HEK293 (cell line): ENCODE measurements around the gene MTRFR.

Source experiments
- EGR2 ChIP-seq: fragments of 450-650 bp; formaldehyde crosslinking; IDR thresholded peaks from 2 replicates; pipeline ENCODE4 v1.5.1; 2016; ENCODE audit warnings: low read depth, missing biosample characterization, missing genetic modification characterization
- KLF1 ChIP-seq: fragments of 450-650 bp; formaldehyde crosslinking; IDR thresholded peaks from 2 replicates; pipeline ENCODE4 v1.5.1; 2016; ENCODE audit warnings: missing biosample characterization, missing genetic modification characterization
- KLF10 ChIP-seq: fragments of 450-650 bp; IDR thresholded peaks from 2 replicates; pipeline ENCODE4 v1.5.1; 2018; ENCODE audit warnings: missing biosample characterization, mild to moderate bottlenecking, missing genetic modification characterization
- KLF17 ChIP-seq: fragments of 450-650 bp; formaldehyde crosslinking; IDR thresholded peaks from 2 replicates; pipeline ENCODE4 v1.5.1; 2016; ENCODE audit warnings: missing biosample characterization, missing genetic modification characterization
- KLF8 ChIP-seq: fragments of 450-650 bp; formaldehyde crosslinking; IDR thresholded peaks from 2 replicates; pipeline ENCODE4 v1.5.1; 2016; ENCODE audit warnings: missing biosample characterization, missing genetic modification characterization
- KLF9 ChIP-seq: fragments of 450-650 bp; formaldehyde crosslinking; IDR thresholded peaks from 2 replicates; pipeline ENCODE4 v1.5.1; 2016; ENCODE audit warnings: missing biosample characterization, missing genetic modification characterization, low read depth
- SP2 ChIP-seq: fragments of 450-650 bp; formaldehyde crosslinking; IDR thresholded peaks from 2 replicates; pipeline ENCODE4 v1.5.1; 2016; ENCODE audit warnings: missing biosample characterization, missing genetic modification characterization
- ZBTB21 ChIP-seq: fragments of 450-650 bp; formaldehyde crosslinking; IDR thresholded peaks from 2 replicates; pipeline ENCODE4 v1.5.1; 2017; ENCODE audit warnings: missing biosample characterization, missing genetic modification characterization
- ZBTB26 ChIP-seq: fragments of 450-650 bp; formaldehyde crosslinking; optimal IDR thresholded peaks from 2 replicates; pipeline ENCODE3; 2016; ENCODE audit warnings: missing biosample characterization, mild to moderate bottlenecking, missing genetic modification characterization
- ZBTB6 ChIP-seq: fragments of 450-650 bp; formaldehyde crosslinking; IDR thresholded peaks from 2 replicates; pipeline ENCODE4 v1.5.1; 2017; ENCODE audit warnings: missing biosample characterization, missing genetic modification characterization
- ZBTB8A ChIP-seq: fragments of 450-650 bp; formaldehyde crosslinking; IDR thresholded peaks from 2 replicates; pipeline ENCODE4 v1.5.1; 2016; ENCODE audit warnings: missing biosample characterization, missing genetic modification characterization
- ZEB2 ChIP-seq: fragments of 450-650 bp; formaldehyde crosslinking; IDR thresholded peaks from 2 replicates; pipeline ENCODE4 v1.5.1; 2016; ENCODE audit warnings: missing biosample characterization, missing genetic modification characterization
- ZFHX2 ChIP-seq: fragments of 450-650 bp; formaldehyde crosslinking; conservative IDR thresholded peaks from 2 replicates; pipeline ENCODE4 v1.5.1; 2016; ENCODE audit warnings: missing biosample characterization, missing genetic modification characterization
- ZNF24 ChIP-seq: fragments of 450-650 bp; formaldehyde crosslinking; IDR thresholded peaks from 2 replicates; pipeline ENCODE4 v1.5.1; 2016; ENCODE audit warnings: missing biosample characterization, missing genetic modification characterization
- ZNF433 ChIP-seq: fragments of 450-650 bp; formaldehyde crosslinking; IDR thresholded peaks from 2 replicates; pipeline ENCODE4 v1.5.1; 2016; ENCODE audit warnings: missing biosample characterization, missing genetic modification characterization, low read depth
- ZNF571 ChIP-seq: fragments of 450-650 bp; formaldehyde crosslinking; IDR thresholded peaks from 2 replicates; pipeline ENCODE4 v1.5.0; 2017; ENCODE audit warnings: missing biosample characterization, missing genetic modification characterization
- ZNF623 ChIP-seq: fragments of 450-650 bp; formaldehyde crosslinking; IDR thresholded peaks from 2 replicates; pipeline ENCODE4 v1.5.1; 2016; ENCODE audit warnings: missing biosample characterization, missing genetic modification characterization
- ZNF692 ChIP-seq: fragments of 450-650 bp; formaldehyde crosslinking; IDR thresholded peaks from 2 replicates; pipeline ENCODE4 v1.5.1; 2016; ENCODE audit warnings: missing biosample characterization, missing genetic modification characterization
- ZNF792 ChIP-seq: fragments of 450-650 bp; formaldehyde crosslinking; IDR thresholded peaks from 2 replicates; pipeline ENCODE4 v1.5.1; 2016; ENCODE audit warnings: missing biosample characterization, missing genetic modification characterization
- ZNF837 ChIP-seq: fragments of 450-650 bp; formaldehyde crosslinking; IDR thresholded peaks from 2 replicates; pipeline ENCODE4 v1.5.1; 2016; ENCODE audit warnings: missing biosample characterization, missing genetic modification characterization
- ZSCAN30 ChIP-seq: fragments of 450-650 bp; IDR thresholded peaks from 2 replicates; pipeline ENCODE4 v1.5.1; 2018; ENCODE audit warnings: missing biosample characterization, mild to moderate bottlenecking, missing genetic modification characterization, moderate library complexity
- TF ChIP-seq, protein P1 (sequence below): fragments of 450-650 bp; formaldehyde crosslinking; IDR thresholded peaks from 2 replicates; pipeline ENCODE4 v1.5.1; 2016; ENCODE audit warnings: missing biosample characterization, missing genetic modification characterization, borderline replicate concordance
- TF ChIP-seq, protein P2 (sequence below): fragments of 450-650 bp; formaldehyde crosslinking; IDR thresholded peaks from 2 replicates; pipeline ENCODE4 v1.5.1; 2016; ENCODE audit warnings: missing biosample characterization, missing genetic modification characterization
- TF ChIP-seq, protein P3 (sequence below): IDR thresholded peaks from 2 replicates; pipeline ENCODE4 v1.6.1; 2011; ENCODE audit warnings: mild to moderate bottlenecking, low read depth, low read length, borderline replicate concordance

Gene MTRFR

DNA sequence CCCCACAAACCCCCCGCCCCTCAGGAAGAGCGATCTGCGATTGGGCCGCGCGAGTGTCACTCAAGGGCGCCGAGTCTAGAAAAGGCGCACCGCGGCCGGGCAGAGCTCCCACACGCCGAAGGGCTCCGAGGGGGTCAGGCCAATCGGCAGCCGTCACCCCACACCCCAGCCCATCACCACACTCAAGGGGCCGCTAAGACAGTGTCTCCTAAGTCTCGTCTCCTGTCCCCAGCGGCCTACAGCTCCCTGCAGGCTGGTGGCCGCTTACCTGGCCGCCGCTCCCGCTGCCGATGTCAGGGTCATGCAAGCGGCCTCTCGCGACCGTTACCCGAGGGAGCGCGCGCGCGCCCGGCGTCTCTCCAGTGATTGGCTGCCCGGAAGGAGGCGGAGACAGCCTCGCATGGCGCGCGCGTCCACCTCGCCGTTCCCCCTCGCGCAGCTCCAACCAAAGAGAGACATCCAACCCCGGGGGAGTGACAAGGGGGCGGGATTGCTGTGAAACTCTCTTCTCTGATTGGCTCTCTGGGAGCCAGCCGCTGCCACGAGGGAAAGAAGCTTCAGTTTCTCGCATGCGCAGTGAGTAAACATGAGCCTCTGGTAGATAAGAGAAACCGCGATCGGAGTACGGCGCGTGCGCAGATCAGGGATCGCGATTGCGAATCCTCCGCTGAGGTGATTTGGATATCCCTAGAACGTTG lies at the start of gene MTRFR, which contains the start of gene MPHOSPH9 (continued):
- TF ChIP-seq, protein P1, sequence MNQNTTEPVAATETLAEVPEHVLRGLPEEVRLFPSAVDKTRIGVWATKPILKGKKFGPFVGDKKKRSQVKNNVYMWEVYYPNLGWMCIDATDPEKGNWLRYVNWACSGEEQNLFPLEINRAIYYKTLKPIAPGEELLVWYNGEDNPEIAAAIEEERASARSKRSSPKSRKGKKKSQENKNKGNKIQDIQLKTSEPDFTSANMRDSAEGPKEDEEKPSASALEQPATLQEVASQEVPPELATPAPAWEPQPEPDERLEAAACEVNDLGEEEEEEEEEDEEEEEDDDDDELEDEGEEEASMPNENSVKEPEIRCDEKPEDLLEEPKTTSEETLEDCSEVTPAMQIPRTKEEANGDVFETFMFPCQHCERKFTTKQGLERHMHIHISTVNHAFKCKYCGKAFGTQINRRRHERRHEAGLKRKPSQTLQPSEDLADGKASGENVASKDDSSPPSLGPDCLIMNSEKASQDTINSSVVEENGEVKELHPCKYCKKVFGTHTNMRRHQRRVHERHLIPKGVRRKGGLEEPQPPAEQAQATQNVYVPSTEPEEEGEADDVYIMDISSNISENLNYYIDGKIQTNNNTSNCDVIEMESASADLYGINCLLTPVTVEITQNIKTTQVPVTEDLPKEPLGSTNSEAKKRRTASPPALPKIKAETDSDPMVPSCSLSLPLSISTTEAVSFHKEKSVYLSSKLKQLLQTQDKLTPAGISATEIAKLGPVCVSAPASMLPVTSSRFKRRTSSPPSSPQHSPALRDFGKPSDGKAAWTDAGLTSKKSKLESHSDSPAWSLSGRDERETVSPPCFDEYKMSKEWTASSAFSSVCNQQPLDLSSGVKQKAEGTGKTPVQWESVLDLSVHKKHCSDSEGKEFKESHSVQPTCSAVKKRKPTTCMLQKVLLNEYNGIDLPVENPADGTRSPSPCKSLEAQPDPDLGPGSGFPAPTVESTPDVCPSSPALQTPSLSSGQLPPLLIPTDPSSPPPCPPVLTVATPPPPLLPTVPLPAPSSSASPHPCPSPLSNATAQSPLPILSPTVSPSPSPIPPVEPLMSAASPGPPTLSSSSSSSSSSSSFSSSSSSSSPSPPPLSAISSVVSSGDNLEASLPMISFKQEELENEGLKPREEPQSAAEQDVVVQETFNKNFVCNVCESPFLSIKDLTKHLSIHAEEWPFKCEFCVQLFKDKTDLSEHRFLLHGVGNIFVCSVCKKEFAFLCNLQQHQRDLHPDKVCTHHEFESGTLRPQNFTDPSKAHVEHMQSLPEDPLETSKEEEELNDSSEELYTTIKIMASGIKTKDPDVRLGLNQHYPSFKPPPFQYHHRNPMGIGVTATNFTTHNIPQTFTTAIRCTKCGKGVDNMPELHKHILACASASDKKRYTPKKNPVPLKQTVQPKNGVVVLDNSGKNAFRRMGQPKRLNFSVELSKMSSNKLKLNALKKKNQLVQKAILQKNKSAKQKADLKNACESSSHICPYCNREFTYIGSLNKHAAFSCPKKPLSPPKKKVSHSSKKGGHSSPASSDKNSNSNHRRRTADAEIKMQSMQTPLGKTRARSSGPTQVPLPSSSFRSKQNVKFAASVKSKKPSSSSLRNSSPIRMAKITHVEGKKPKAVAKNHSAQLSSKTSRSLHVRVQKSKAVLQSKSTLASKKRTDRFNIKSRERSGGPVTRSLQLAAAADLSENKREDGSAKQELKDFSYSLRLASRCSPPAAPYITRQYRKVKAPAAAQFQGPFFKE (tag by site-specific recombination): no peak; the same call in 1 of the 2 replicates
- TF ChIP-seq ZEB2 (tag by site-specific recombination): peak; percentile 96
- TF ChIP-seq KLF8 (tag by site-specific recombination): peak; percentile 92
- peak; percentile 49 for TF ChIP-seq ZNF623 (tag by site-specific recombination)
- TF ChIP-seq ZNF837: peak; percentile 69; the same call in 1 of the 2 replicates
- TF ChIP-seq, protein P2, sequence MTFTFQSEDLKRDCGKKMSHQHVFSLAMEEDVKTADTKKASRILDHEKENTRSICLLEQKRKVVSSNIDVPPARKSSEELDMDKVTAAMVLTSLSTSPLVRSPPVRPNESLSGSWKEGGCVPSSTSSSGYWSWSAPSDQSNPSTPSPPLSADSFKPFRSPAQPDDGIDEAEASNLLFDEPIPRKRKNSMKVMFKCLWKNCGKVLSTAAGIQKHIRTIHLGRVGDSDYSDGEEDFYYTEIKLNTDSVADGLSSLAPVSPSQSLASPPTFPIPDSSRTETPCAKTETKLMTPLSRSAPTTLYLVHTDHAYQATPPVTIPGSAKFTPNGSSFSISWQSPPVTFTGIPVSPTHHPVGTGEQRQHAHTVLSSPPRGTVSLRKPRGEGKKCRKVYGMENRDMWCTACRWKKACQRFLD (tag by site-specific recombination): no peak
- TF ChIP-seq ZBTB26: peak; percentile 99
- peak; percentile 79 for TF ChIP-seq KLF1 (tag by site-specific recombination)
- 0 out of 2 replicates have a peak, but pooled peaks have one; percentile 41 for TF ChIP-seq ZBTB21
- TF ChIP-seq ZBTB6 (tag by site-specific recombination): peak; percentile 48; the same call in 1 of the 2 replicates
- 0 out of 2 replicates have a peak, but pooled peaks have one; percentile 47 for TF ChIP-seq ZNF792 (tag by site-specific recombination)
- no peak for TF ChIP-seq ZNF571 (tag by site-specific recombination)
- TF ChIP-seq EGR2 (tag by site-specific recombination): 0 out of 2 replicates have a peak, but pooled peaks have one; percentile 52
- peak; percentile 98 for TF ChIP-seq ZBTB8A (tag by site-specific recombination)
- TF ChIP-seq ZNF24 (tag by site-specific recombination): peak; percentile 94
- TF ChIP-seq KLF9 (tag by site-specific recombination): peak; percentile 76
- peak; percentile 98 for TF ChIP-seq ZSCAN30 (tag by site-specific recombination)
- peak; percentile 98 for TF ChIP-seq SP2 (tag by site-specific recombination)
- TF ChIP-seq ZFHX2 (tag by site-specific recombination): peak; percentile 71
- TF ChIP-seq, protein P3, sequence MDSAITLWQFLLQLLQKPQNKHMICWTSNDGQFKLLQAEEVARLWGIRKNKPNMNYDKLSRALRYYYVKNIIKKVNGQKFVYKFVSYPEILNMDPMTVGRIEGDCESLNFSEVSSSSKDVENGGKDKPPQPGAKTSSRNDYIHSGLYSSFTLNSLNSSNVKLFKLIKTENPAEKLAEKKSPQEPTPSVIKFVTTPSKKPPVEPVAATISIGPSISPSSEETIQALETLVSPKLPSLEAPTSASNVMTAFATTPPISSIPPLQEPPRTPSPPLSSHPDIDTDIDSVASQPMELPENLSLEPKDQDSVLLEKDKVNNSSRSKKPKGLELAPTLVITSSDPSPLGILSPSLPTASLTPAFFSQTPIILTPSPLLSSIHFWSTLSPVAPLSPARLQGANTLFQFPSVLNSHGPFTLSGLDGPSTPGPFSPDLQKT: no peak
- TF ChIP-seq ZNF433 (tag by site-specific recombination): no peak
- TF ChIP-seq ZNF692 (tag by site-specific recombination): peak; percentile 95
- TF ChIP-seq KLF17 (tag by site-specific recombination): peak; percentile 99
- peak; percentile 91 for TF ChIP-seq KLF10 (tag by site-specific recombination)
